Astrocyte of the spinal cord (primary cell): Measurements from ENCODE around the gene APBA2.

Experiments used
- DNase-seq: peaks from one replicate; pipeline ENCODE4 v3.0.0; 2011; ENCODE audit warnings: low read depth, low spot score
- H3K4me3 ChIP-seq: 2 replicates; pipeline ENCODE4 v1.5.1; 2011; ENCODE audit warnings: low read depth, mild to moderate bottlenecking, low read length, moderate library complexity
- in situ Hi-C: cut with HindIII; loops from 2 replicates; pipeline ENCODE4 v1.10.0; 2017; ENCODE audit warnings: low sequenced_read_pairs
- TF ChIP-seq, protein P1 (sequence below): IDR thresholded peaks from 2 replicates; pipeline ENCODE4 v1.5.1; 2012; ENCODE audit warnings: low read depth, mild to moderate bottlenecking, low read length, inconsistent platforms

The APBA2 gene

DNA sequence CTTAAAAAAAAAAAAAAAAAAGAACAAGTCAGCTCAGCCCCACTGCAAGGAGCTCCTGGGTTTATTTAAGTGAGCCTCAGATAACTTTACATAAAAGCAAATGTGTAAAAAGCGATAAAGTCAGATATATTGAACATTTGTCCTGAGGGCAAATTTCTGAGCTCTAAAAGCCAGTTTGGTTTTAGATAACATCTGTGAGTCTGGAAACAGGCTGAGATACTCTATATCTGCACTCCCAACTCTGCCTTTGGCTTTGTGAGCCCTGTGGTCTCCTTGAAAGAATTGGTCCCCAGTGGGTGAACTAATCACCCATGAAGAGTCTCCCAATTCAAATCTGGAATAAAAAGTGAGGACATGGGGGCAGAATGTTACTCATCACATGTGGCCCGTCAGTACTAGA, 104.6 kb downstream of the APBA2 start:
- no peak for DNase-seq
- TF ChIP-seq, protein P1, sequence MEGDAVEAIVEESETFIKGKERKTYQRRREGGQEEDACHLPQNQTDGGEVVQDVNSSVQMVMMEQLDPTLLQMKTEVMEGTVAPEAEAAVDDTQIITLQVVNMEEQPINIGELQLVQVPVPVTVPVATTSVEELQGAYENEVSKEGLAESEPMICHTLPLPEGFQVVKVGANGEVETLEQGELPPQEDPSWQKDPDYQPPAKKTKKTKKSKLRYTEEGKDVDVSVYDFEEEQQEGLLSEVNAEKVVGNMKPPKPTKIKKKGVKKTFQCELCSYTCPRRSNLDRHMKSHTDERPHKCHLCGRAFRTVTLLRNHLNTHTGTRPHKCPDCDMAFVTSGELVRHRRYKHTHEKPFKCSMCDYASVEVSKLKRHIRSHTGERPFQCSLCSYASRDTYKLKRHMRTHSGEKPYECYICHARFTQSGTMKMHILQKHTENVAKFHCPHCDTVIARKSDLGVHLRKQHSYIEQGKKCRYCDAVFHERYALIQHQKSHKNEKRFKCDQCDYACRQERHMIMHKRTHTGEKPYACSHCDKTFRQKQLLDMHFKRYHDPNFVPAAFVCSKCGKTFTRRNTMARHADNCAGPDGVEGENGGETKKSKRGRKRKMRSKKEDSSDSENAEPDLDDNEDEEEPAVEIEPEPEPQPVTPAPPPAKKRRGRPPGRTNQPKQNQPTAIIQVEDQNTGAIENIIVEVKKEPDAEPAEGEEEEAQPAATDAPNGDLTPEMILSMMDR = no peak
- H3K4me3 ChIP-seq = no peak overlapping the region
- in situ Hi-C loops = no loop called here

DNA sequence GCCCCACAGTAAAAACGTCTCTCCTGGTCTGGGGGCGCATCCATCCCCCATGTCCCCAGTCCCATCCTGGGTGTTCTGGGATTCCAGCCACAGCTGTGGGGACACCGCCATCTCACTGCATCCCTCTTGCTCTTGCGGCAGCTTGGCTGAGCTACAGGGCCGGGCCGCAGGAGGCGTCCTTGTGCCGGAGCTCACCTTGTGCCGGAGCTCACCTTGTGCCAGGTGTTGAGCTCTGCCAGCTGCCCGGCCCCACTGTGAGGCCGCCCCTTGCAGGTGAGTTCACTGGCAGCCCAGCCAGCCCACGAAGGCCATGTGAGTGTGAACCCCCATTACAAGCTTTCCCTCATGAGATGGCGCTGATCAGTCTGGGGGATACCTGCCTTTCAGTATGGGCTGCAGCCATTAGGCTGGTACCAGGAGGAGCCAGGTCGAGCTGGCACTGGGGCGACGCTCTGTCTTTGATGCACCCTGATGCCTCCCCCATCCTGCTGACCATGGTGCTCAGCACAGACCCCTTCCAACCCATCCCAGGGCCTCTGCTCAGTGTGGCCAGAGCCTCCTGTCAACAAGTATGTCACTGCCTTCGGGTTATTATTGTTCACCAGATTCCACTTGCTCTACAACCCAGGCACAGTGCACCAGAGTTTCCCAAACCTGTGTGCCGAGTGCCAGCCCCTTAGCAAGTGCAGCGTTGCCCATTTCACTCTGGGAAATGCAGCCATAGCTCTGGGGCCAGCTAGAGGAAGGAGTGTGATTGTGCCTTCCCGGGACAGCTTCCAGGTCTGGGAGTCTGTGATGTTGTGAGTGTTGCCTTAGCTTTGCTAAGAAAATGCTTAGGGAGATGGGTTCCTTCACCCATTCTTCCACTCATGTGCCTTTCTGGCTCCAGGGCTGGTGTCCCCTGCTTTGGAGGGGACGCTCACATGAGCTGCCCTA, 105.7 kb downstream of the APBA2 start:
- H3K4me3 ChIP-seq = no peak overlapping the region
- in situ Hi-C loops = no loop called here
- TF ChIP-seq, protein P1 = no peak
- DNase-seq = no peak

DNA sequence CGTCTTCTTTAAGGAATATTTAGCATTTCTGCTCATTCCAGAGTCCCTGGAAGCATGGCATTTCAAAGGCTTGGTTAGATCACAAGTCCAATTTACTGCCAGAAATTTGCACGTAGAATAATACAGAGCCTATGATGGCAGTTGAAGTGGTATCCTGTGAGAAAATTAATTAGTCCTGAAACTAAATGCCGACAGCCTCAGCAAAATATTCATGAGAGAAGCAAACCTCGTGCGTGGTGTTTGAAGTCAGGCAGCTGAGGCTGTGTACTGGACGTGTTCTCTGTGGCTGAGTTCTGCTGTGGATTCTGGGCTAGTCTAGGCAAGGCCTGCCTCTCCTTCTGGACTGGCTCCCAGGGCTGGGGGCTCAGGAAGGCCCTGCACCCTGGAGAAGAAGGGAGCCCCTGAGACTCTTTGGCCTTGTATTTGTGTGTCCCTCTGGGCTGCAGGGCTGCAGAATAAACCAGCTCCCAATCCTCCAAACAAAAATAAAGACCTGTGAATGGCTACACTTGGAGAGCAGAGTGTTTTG, 106.6 kb downstream of the APBA2 start:
- H3K4me3 ChIP-seq = no peak overlapping the region
- TF ChIP-seq, protein P1 = no peak
- in situ Hi-C loops = no loop called here
- DNase-seq = no peak

DNA sequence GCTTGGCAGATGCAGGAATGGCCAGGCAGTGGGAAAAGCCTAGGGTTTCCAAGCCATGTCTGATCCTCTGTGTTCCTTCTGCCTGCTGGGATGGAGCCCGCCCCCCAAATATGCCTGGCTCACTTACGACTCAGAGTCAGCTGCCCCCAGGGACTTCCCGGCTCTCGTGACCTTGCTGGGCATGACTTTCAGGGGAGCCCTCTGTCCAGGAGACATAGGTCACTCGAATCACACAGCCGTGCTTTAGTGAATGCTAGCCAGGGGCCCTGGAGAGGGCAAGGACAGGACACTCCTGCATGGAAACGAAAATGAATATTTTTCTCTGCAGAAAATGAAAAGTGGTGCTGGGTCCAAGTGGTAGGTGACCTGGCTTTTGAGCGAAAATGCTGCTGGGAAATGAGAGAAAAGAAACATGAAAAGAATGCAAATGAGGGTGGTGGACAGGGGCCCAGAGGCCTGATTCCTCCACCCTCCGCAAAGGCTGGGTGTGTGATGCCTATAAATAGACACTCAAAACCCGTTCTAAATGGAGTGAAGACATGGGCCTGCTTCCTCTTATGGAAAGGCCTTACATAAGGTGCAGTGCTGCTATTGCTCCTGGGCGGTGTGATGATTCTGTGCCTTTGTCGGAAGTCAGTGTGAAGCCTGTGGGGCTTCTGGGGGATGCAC, 107.4 kb downstream of the APBA2 start:
- in situ Hi-C loops = no loop called here

DNA sequence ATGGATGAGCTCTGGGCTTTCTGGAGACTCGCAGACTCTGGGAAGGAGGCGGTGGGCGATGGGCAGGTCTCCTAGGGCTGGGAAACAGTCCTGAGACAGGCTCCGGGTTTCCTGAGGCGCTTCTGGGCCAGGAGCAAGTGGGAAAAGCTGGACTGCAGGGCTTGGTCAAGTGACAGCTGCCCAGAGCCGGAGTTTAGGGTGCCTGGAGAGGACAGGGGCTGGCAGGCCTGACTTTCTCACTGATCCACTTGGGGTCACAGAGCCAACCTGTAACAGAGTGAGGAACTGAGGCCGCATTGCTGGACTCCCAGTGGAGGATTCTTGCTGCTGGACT, 107.9 kb downstream of the APBA2 start:
- in situ Hi-C loops = no loop called here
- TF ChIP-seq, protein P1 = no peak
- DNase-seq = no peak
- no peak overlapping the region for H3K4me3 ChIP-seq

More for the DNA sequence above, 107.4 kb downstream of the APBA2 start:
- TF ChIP-seq, protein P1 = no peak
- no peak for DNase-seq
- H3K4me3 ChIP-seq = no peak overlapping the region

DNA sequence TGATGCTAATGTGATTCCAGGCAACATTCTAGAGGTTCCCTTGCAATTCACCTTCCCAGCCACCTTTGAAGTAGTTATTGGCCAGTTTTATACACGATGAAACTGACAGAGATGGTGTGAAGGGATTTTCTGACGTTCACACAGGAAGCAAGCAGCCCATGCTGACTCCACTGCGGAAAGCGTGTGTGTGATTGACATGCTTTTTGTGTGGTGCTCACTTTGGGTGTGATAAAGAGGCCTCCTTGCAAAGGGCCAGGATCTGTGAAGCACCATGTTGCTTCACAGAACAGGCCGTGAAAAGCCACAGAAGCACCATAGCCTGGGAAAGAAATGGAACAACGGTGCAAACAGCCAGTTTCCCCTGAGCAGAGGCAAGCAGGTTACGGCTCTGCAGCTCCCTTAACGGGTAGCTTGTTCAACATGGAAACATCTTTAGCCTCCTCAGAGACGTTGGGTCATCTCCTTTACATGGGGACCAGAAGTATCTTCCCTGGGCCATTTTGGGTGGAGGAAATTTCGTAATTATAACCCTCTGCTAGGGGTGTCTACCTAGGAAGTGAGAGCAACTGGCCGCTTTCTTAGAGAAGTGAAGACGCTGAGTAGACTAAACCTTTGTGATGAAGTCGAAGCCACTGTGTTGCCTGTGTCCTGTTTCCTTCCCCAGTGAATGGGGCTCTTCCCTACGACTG, 108.5 kb downstream of the APBA2 start:
- no peak for DNase-seq
- TF ChIP-seq, protein P1 = no peak
- H3K4me3 ChIP-seq = no peak overlapping the region
- in situ Hi-C loops = no loop called here
